Mesenchymal stem cell (in vitro differentiated cells and primary cell): ENCODE results near the gene OR8B4.
A peak's percentile ranks its signal among the peaks of the same experiment; 100 is the strongest.

Source experiments
- DNase-seq: peaks from one replicate; pipeline ENCODE4 v3.0.0-alpha.2; 2013
- H2AFZ ChIP-seq: one replicate; pipeline ENCODE4 v1.6.1; 2013; ENCODE audit warnings: low read depth, mild to moderate bottlenecking, control low read depth, inconsistent platforms, low read length, moderate library complexity
- H2AK5ac ChIP-seq: 2 replicates; pipeline ENCODE4 v1.6.1; 2013; ENCODE audit warnings: low read length, moderate library complexity, mild to moderate bottlenecking, inconsistent platforms; ENCODE audit not compliant: severe bottlenecking
- H2BK120ac ChIP-seq: one replicate; pipeline ENCODE4 v1.6.1; 2013; ENCODE audit warnings: low read depth, mild to moderate bottlenecking, inconsistent platforms, low read length, moderate library complexity
- H2BK12ac ChIP-seq, 2 experiments: one replicate each; pipeline ENCODE4 v1.6.1; 2013; ENCODE audit warnings: inconsistent platforms in 2 of 2, low read length in 2 of 2, mild to moderate bottlenecking in 2 of 2, moderate library complexity in 2 of 2, control low read depth in 1 of 2
- H2BK15ac ChIP-seq: one replicate; pipeline ENCODE4 v1.6.1; 2013; ENCODE audit warnings: mild to moderate bottlenecking, low read depth, inconsistent platforms; ENCODE audit not compliant: poor library complexity, severe bottlenecking
- H2BK5ac ChIP-seq: 2 replicates; pipeline ENCODE4 v1.6.1; 2013; ENCODE audit warnings: low read depth, mild to moderate bottlenecking, low read length, control low read depth, inconsistent platforms; ENCODE audit not compliant: poor library complexity, severe bottlenecking
- H3K14ac ChIP-seq, 2 experiments: one replicate each; pipeline ENCODE4 v1.6.1; 2013; ENCODE audit warnings: inconsistent platforms in 2 of 2, low read length in 2 of 2, control low read depth in 1 of 2, mild to moderate bottlenecking in 1 of 2, moderate library complexity in 1 of 2
- H3K18ac ChIP-seq, 2 experiments: one replicate each; pipeline ENCODE4 v1.6.1; 2013; ENCODE audit warnings: inconsistent platforms in 2 of 2, low read length in 2 of 2, control low read depth in 1 of 2, low read depth in 1 of 2, mild to moderate bottlenecking in 1 of 2
- H3K23ac ChIP-seq, 2 experiments: one replicate each; pipeline ENCODE4 v1.6.1; 2013; ENCODE audit warnings: inconsistent platforms in 2 of 2, low read length in 2 of 2, mild to moderate bottlenecking in 2 of 2, moderate library complexity in 2 of 2, control low read depth in 1 of 2
- H3K27ac ChIP-seq: 2 replicates; pipeline ENCODE4 v1.5.1; 2013; ENCODE audit warnings: mild to moderate bottlenecking, moderate library complexity, low read length, control low read depth, inconsistent platforms; ENCODE audit not compliant: poor library complexity, severe bottlenecking
- H3K27me3 ChIP-seq, 2 experiments: 2 replicates each; pipeline versions ENCODE4 v1.6.1 to v1.7.0; 2013; ENCODE audit warnings: low read length in 2 of 2, mild to moderate bottlenecking in 2 of 2, moderate library complexity in 2 of 2, control low read depth in 1 of 2, inconsistent platforms in 1 of 2; ENCODE audit not compliant: control insufficient read depth in 1 of 2, insufficient read depth in 1 of 2
- H3K36me3 ChIP-seq, 2 experiments: 2 replicates each; pipeline versions ENCODE4 v1.6.1 to v1.7.0; 2013; ENCODE audit warnings: low read length in 2 of 2, control low read depth in 1 of 2, inconsistent platforms in 1 of 2, low read depth in 1 of 2, mild to moderate bottlenecking in 1 of 2; ENCODE audit not compliant: insufficient read depth in 2 of 2, control insufficient read depth in 1 of 2
- H3K4ac ChIP-seq, 2 experiments: one replicate each; pipeline ENCODE4 v1.6.1; 2013; ENCODE audit warnings: inconsistent platforms in 2 of 2, low read length in 2 of 2, mild to moderate bottlenecking in 2 of 2, moderate library complexity in 2 of 2, control low read depth in 1 of 2, low read depth in 1 of 2
- H3K4me1 ChIP-seq: 2 replicates; pipeline ENCODE4 v1.6.1; 2013; ENCODE audit warnings: low read depth, low read length, control low read depth; ENCODE audit not compliant: control insufficient read depth, insufficient read depth
- H3K4me2 ChIP-seq: 2 replicates; pipeline ENCODE4 v1.6.1; 2013; ENCODE audit warnings: low read length, mild to moderate bottlenecking, inconsistent platforms; ENCODE audit not compliant: poor library complexity, severe bottlenecking
- H3K4me3 ChIP-seq, 2 experiments: 2 replicates each; pipeline versions ENCODE4 v1.5.1 to v1.7.0; 2013; ENCODE audit warnings: low read length in 2 of 2, mild to moderate bottlenecking in 2 of 2, control low read depth in 1 of 2, low read depth in 1 of 2; ENCODE audit not compliant: insufficient read depth in 1 of 2
- H3K79me1 ChIP-seq: replicated peaks from 2 replicates; pipeline ENCODE4 v1.6.1; 2013; ENCODE audit warnings: mild to moderate bottlenecking, control low read depth, low read length, inconsistent platforms; ENCODE audit not compliant: poor library complexity, severe bottlenecking
- H3K9ac ChIP-seq: 2 replicates; pipeline ENCODE4 v1.7.0; 2013; ENCODE audit warnings: mild to moderate bottlenecking, low read length, moderate library complexity
- H3K9me3 ChIP-seq: 2 replicates; pipeline ENCODE4 v1.7.0; 2013; ENCODE audit warnings: mild to moderate bottlenecking, low read length; ENCODE audit not compliant: control insufficient read depth
- H4K8ac ChIP-seq: one replicate; pipeline ENCODE4 v1.6.1; 2013; ENCODE audit warnings: inconsistent platforms, mild to moderate bottlenecking, low read length, moderate library complexity
- H4K91ac ChIP-seq: one replicate; pipeline ENCODE4 v1.6.1; 2013; ENCODE audit warnings: mild to moderate bottlenecking, low read length, inconsistent platforms
- WGBS: methylation state at CpG from one replicate; pipeline ENCODE4 v1.1.7; 2013; ENCODE audit warnings: mixed read lengths; 5-methylcytosine and 5-hydroxymethylcytosine counted together

OR8B4 gene

GRCh38 chr11:124421043-124421442 is 3.6 kb downstream of the OR8B4 start:
- no peak overlapping the region for H3K9ac ChIP-seq
- no peak overlapping the region for H4K8ac ChIP-seq
- H3K4me2 ChIP-seq: no peak overlapping the region
- no peak for DNase-seq
- no peak overlapping the region for H2BK15ac ChIP-seq
- no peak overlapping the region for H2BK120ac ChIP-seq
- no peak overlapping the region for H2AFZ ChIP-seq
- no peaks in the 10 kb centered on the region for H3K4me1 ChIP-seq
- H3K9me3 ChIP-seq: no peaks in the 10 kb centered on the region
- no peak overlapping the region for H2BK5ac ChIP-seq
- H3K23ac ChIP-seq: no peak overlapping the region
- H3K27me3 ChIP-seq: peaks cover 0 to 21% of the 10 kb centered on the region in 2 experiments
- peak overlapping the region in 1 of 2 experiments; percentile 22 for H3K14ac ChIP-seq
- H3K36me3 ChIP-seq: no peaks in the 10 kb centered on the region
- no peak overlapping the region for H3K27ac ChIP-seq
- no peak overlapping the region for H4K91ac ChIP-seq
- no peak overlapping the region for H3K4me3 ChIP-seq
- no peak overlapping the region for H3K18ac ChIP-seq
- H3K79me1 ChIP-seq: no peaks in the 10 kb centered on the region
- H2BK12ac ChIP-seq: no peak overlapping the region
- WGBS: 81% methylated on average over 4 of the region's 4 CpGs
- H3K4ac ChIP-seq: no peak overlapping the region
- no peak overlapping the region for H2AK5ac ChIP-seq

GRCh38 chr11:124415356-124415923 is 9.2 kb downstream of the OR8B4 start:
- Histone ChIP-seq H3K36me3 (no peaks in the 10 kb centered on the region), H4K8ac (no peak overlapping the region), H3K18ac (no peak overlapping the region), H3K4ac (no peak overlapping the region), H2BK15ac (no peak overlapping the region), H2AK5ac (no peak overlapping the region), H2BK5ac (no peak overlapping the region), H4K91ac (no peak overlapping the region), H2BK12ac (no peak overlapping the region), H3K79me1 (no peaks in the 10 kb centered on the region), H3K9me3 (no peaks in the 10 kb centered on the region), H2AFZ (no peak overlapping the region), H3K23ac (no peak overlapping the region), H3K14ac (no peak overlapping the region), H3K9ac (no peak overlapping the region), H2BK120ac (no peak overlapping the region), H3K27me3 (peaks cover under 1 to 20% of the 10 kb centered on the region in 2 experiments), H3K4me3 (no peak overlapping the region), H3K27ac (no peak overlapping the region), H3K4me2 (no peak overlapping the region), H3K4me1 (no peaks in the 10 kb centered on the region)
- peak; percentile 51 for DNase-seq
- WGBS: no CpG with 5 or more reads among the region's 5 CpGs

GRCh38 chr11:124409906-124410305 is 14.8 kb downstream of the OR8B4 start:
- no peaks in the 10 kb centered on the region for H3K36me3 ChIP-seq
- H3K27me3 ChIP-seq: peaks cover 15 to 18% of the 10 kb centered on the region in 2 experiments
- H3K23ac ChIP-seq: no peak overlapping the region
- H3K9ac ChIP-seq: no peak overlapping the region
- H2AFZ ChIP-seq: no peak overlapping the region
- H2BK5ac ChIP-seq: no peak overlapping the region
- no peak overlapping the region for H3K4me3 ChIP-seq
- no peak overlapping the region for H2BK12ac ChIP-seq
- H3K4ac ChIP-seq: peak overlapping the region in 1 of 2 experiments; percentile 73
- 88% methylated on average over 5 of the region's 7 CpGs for WGBS
- DNase-seq: no peak
- no peak overlapping the region for H3K4me2 ChIP-seq
- H3K9me3 ChIP-seq: no peaks in the 10 kb centered on the region
- no peak overlapping the region for H4K91ac ChIP-seq
- no peaks in the 10 kb centered on the region for H3K79me1 ChIP-seq
- no peaks in the 10 kb centered on the region for H3K4me1 ChIP-seq
- H3K14ac ChIP-seq: no peak overlapping the region
- H2AK5ac ChIP-seq: no peak overlapping the region
- no peak overlapping the region for H2BK15ac ChIP-seq
- no peak overlapping the region for H4K8ac ChIP-seq
- H2BK120ac ChIP-seq: no peak overlapping the region
- H3K27ac ChIP-seq: no peak overlapping the region
- H3K18ac ChIP-seq: no peak overlapping the region

GRCh38 chr11:124405581-124405980 is 19.1 kb downstream of the OR8B4 start:
- Histone ChIP-seq H3K27ac (no peak overlapping the region), H2BK120ac (no peak overlapping the region), H2AK5ac (no peak overlapping the region), H2AFZ (no peak overlapping the region), H3K14ac (no peak overlapping the region), H2BK15ac (no peak overlapping the region), H3K4me1 (no peaks in the 10 kb centered on the region), H3K4me2 (no peak overlapping the region), H3K23ac (no peak overlapping the region), H3K36me3 (no peaks in the 10 kb centered on the region), H3K9ac (no peak overlapping the region), H3K4ac (no peak overlapping the region), H3K18ac (peak overlapping the region in 1 of 2 experiments; percentile 40), H3K79me1 (no peaks in the 10 kb centered on the region), H2BK5ac (no peak overlapping the region), H3K9me3 (no peaks in the 10 kb centered on the region), H2BK12ac (no peak overlapping the region), H3K4me3 (no peak overlapping the region), H4K91ac (no peak overlapping the region), H3K27me3 (peaks cover 5 to 15% of the 10 kb centered on the region in 2 experiments), H4K8ac (no peak overlapping the region)
- peak; percentile 65 for DNase-seq
- WGBS: 3% methylated on average over 2 of the region's 2 CpGs
